ENCODE results near the gene TMEM61.
A peak's percentile ranks its signal among the peaks of the same experiment; 100 is the strongest.
"Not testable (repeated sequence)": the region's sequence is repeated elsewhere in the genome, so short reads cannot be mapped to it uniquely, and the experiment has no call there.

TMEM61 gene

DNA sequence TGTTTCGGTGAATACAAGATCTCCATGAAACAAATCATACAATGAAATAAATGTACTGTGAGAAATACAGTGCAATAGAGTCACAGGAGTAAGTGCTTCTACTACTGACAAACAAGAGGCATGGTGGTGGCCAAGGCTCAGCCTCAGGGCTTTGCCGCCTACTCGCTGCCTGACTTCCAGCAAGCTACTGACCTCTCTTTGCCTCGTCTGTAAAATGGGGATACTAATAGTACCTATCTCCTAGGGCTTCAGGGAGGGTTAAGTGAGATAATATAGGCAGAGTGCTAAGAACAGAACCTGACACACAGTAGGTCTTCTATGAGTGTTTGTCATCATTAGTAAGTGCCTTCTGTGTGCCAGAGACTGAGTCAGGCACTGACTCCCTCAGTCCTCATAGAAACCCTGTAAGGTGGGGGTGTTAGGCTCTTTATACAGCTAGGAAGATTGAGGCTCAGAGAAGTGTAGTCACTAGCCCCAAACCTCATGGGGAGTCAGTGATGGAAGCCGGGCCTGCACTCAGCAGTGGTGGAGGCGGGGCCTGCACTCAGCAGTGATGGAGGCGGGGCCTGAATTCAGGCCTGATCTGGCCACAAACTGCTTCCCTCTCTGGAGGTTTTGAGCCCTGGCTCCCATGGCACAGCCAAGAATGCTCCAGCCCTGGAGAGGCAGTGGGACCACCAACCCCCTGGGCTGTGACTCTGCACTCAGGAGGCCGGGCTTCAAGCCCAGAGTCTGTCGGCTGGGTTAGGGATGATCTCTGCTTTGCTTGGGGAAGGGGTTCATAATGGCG, 25.1 kb downstream of the TMEM61 start:
- no peak for DNase-seq

- no peak for DNase-seq
Measured at GRCh38 chr1:55006931-55007330, 26.5 kb downstream of the TMEM61 start.

DNA sequence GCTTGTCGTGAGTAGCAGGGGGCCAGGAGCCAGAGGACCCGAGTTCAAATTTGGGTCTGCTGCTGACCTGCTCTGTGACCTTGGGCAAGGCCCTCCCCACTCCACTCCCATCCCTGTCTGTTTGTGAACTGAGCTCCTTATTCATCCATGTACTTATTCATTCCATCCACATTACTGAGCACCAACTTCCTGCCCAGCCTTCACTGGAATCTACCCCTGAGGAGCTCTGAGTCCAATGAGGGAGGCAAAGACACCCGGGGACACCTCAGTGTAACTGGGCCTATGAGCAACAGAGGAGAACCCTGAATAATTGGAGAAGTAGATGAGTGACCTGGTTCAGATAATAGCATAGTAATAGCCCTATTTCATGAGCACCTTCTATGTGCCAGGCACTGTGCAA, 27.2 kb downstream of the TMEM61 start:
- DNase-seq: no peak

DNA sequence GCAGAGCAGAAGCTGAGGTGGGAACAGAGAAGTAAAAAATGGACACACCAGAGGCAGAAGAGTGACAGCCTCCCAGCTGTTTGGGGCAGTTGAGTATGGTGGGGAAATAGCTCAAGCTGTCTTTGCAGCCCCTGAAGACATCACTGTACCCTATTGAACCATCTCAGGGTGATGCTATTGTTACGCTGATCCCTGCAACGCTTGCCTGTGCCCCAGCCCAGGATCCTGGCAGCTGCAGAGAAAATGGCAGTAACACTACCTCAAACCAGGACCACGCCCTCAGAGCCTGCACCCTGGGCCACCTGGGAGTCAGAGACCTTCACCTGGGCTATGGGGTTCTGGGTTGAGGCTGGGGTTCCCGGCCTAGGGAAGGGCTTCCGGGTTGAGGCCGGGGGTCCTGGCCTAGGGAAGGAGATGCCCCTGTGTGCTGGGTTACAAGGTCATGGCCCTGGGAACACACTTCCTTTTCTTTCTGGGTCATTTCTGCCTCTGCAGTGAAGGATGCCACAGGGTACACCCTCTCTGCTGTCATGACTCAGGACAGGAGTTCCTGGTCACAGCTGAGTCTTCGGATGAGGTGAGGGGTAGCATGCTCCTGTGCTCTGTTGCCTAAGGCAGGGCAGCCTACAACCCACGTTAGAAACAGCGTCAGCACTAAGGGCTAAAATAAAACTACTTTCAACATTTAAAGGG, 29.9 kb downstream of the TMEM61 start:
- DNase-seq: no peak

DNA sequence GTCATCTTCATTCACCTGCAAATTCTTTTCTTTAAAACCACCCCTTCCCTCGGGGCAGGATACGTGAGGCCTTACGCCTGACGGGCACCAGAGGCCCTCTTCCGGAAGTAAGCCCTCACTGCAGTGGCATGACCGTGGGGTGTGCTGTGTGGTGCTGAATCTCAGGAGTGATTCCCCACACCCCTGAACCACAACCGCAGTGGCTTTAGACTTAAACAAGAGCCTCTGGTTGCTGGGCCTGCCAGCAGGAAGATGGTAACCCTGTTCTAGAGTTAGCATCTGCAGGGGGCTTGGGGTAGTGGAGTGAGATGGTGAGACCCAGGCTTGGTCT, 30.4 kb downstream of the TMEM61 start:
- DNase-seq: no peak

GRCh38 chr1:55012661-55013060, 32.2 kb downstream of the TMEM61 start:
- DNase-seq: peak in 1 of 2 experiments; percentile 41

DNA sequence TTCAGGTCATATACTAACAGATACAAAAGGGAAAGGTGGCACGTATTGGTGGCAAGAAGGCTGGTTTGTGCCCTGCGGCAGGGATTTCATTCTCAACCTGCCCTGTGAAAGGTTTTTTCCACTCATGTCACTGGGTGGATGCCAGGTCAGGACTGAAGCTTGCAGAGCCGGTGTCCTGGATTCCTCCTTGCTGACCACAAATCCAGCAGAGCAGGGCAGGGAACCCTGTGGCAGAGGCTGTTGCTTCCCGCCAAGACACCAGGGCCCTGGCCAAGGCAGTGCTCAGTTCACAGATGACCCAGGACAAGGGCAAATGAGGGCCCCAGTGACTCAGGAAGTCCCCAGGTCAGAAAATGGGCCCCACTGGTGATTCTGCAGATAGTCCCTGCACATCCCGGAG, 34.7 kb downstream of the TMEM61 start:
- DNase-seq: no peak

DNA sequence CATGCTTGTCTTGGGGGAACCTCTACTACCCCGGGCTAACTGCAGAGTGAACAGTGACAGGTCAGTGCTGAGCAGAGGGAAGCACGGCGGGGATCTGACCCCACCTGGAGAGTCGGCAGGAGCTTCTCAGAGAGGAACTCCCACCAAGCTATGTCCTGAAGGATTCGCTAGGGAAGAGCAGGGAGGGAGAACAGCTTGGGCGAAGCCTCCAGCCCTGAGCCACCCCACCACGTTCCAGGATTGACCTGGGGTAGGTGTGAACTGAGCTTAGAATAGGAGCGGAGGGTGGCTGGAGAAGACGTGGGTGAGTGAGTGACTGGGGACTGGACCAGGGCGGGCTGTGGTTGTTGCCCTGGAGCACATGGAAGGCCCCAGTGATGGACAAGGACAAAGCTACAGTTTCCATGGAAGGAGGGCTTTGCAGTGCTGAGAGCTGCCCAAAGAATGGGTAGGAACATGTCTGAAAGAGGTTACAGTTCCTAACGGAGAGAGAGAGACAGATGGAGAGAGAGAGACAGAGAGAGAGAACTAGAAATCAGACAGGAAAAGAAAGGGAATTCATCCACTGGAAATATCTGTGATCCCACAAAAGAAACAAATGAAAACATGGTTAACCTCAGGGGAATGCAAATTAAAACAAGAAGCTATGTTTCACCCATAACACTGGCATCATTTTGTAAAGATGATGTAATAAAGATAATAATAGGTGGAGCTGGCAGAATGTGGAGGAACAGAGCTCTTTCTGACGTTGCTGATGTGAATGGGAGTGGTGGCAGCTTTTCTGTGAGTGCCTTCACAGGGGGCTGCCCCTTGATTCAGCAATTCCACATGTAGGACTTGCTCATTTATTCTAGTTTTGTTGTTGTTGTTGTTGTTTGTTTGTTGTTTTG, 35.5 kb downstream of the TMEM61 start:
- DNase-seq: no peak

DNA sequence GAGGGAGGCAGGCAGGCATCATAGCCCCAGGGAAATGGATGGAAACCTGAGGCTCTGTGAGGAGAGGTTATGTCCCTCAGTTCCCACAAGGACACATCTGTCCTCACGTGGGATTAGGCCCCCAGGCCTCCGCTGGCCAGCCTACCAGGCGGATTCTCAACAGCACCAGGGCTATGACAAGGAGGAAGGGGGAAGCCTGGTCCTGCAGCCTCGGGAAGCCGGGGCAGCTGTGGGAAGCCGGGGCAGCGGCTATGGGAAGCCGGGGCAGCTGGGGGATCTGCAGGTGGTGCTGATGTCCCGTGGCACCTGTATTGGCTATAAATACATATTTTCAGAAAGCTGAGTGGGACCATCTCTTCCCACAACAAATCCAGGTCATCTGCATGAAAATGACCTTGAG, 38.0 kb downstream of the TMEM61 start:
- no peak for DNase-seq

- DNase-seq: peak; percentile 90 to 92
Measured at GRCh38 chr1:55021942-55022546, 41.6 kb downstream of the TMEM61 start.

DNA sequence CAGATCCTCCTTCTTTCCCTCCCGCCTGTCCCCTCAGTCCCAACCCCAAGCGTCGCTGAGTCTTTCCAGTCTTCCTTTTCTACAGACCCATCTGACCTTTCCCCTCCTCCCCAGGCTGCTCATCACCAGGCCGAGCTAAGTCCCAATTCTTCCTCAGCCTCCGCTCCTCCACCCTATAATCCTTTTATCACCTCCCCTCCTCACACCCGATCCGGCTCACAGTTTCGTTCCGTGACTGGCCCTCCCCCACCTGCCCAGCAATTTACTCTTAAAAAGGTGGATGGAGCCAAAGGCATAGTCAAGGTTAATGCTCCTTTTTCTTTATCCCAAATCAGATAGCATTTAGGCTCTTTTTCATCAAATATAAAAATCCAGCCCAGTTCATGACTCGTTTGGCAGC, 43.7 kb downstream of the TMEM61 start:
- DNase-seq: not testable (repeated sequence)

DNA sequence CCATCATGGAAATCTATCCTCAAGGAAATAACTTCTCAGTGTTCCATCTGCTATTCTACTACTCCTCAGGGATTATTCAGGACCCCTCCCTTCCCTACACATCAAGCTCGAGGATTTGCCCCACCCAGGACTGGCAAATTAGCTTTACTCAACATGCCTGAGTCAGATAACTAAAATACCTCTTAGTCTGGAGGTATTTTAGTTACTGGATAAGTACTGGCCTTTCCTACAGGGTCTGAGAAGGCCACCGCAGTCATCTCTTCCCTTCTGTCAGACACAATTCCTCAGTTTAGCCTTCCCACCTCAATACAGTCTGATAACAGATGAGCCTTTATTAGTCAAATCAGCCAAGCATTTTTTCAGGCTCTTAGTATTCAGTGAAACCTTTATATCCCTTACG, 46.3 kb downstream of the TMEM61 start:
- DNase-seq: not testable (repeated sequence)

DNA sequence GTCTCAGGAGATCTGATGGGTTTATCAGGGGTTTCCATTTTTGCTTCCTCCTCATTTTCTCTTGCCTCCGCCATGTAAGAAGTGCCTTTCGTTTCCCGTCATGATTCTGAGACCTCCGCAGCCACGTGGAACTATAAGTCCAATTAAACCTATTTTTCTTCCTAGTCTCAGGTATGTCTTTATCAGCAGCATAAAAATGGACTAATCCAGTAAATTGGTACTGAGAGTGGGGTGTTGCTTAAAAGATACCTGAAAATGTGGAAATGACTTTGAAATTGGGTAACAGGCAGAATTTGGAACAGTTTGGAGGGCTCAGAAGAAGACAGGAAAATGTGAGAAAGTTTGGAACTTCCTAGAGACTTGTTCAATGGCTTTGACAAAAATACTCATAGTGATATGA, 50.7 kb downstream of the TMEM61 start:
- not testable (repeated sequence) for DNase-seq

- no peak for DNase-seq
Measured at GRCh38 chr1:55033265-55033614, 52.8 kb downstream of the TMEM61 start.

DNA sequence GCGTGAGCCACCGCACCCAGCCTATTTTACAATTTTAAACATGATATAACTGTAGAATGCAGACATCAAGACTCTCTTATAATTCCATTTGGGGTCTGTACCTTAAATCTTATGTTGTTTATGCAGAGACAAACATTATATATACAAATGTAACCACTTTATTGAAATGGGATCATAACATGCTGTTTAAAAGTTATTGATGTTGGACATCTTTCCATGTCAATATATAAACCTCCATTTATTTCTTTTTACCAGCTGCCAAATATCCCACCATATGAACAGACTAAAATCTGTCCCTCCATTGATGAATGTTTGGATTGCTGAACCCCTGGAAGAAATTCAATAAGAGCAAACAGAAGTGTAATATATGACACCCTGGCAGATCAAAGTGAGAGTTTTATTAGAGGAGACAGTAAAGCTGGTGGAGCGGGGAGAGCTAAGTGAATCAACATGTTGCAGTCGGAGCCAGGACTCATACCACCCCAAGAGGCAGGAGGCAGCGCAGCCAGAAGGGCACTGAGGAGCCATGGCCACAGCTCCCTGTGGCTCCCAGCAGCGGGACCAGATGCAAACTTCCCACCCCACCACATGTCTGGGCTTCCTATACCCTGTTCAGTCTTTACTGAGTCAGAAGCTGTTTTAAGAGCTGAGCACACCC, 54.2 kb downstream of the TMEM61 start:
- DNase-seq: no peak

DNA sequence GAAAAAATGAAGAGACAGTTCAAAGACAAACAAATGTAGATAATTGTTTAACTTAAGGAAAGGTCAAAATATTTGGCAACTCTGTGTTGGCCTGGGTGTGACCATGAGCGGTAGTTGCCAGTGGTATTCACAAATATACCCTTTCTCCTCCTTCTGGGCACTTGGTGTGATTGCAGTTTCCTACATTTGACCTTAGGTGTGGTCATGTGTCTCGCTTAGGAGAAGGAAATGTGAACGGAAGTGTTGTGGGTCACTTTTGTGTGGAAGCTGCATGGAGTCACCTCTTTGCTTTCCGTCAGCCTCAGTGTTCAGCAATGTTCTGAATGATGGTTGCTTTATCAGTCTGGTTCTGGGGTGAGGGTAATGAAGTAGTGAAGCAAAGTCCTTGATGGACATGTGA, 55.5 kb downstream of the TMEM61 start:
- no peak for DNase-seq

GRCh38 chr1:55037733-55038551, 57.5 kb downstream of the TMEM61 start:
- no peak for DNase-seq

GRCh38 chr1:55038552-55038838, 58.1 kb downstream of the TMEM61 start:
- no peak for DNase-seq

DNA sequence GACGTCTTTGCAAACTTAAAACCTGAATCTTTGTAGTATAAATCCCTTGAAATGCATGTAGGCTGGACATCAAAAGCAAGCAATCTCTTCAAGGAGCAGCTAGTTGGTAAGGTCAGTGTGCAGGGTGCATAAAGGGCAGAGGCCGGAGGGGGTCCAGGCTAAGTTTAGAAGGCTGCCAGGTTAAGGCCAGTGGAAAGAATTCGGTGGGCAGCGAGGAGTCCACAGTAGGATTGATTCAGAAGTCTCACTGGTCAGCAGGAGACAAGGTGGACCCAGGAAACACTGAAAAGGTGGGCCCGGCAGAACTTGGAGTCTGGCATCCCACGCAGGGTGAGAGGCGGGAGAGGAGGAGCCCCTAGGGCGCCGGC, 58.5 kb downstream of the TMEM61 start:
- DNase-seq: no peak

GRCh38 chr1:55039342-55040082, 59.1 kb downstream of the TMEM61 start, which contains the start of gene PCSK9:
TSS of gene PCSK9 (plus strand) at chr1:55039548. CDS start at chr1:55039838, 290 bp downstream.
- no peak for DNase-seq

Measured in NCI-H2081 (cell line).